IPS-15b (cell line): ENCODE results near the gene RAPGEF6.
"Not testable (repeated sequence)": the region's sequence is repeated elsewhere in the genome, so short reads cannot be mapped to it uniquely, and the experiment has no call there.

Source experiments
- H3K27me3 ChIP-seq: one replicate; pipeline ENCODE4 v1.6.1; 2013; ENCODE audit warnings: low read length; ENCODE audit not compliant: control insufficient read depth, insufficient read depth
- H3K36me3 ChIP-seq: one replicate; pipeline ENCODE4 v1.6.1; 2013; ENCODE audit warnings: low read length; ENCODE audit not compliant: control insufficient read depth, insufficient read depth
- H3K4me1 ChIP-seq: one replicate; pipeline ENCODE4 v1.6.1; 2013; ENCODE audit warnings: mild to moderate bottlenecking, low read length; ENCODE audit not compliant: control insufficient read depth, insufficient read depth
- H3K4me3 ChIP-seq: one replicate; pipeline ENCODE4 v1.5.1; 2013; ENCODE audit warnings: low read depth, low read length
- H3K9ac ChIP-seq: one replicate; pipeline ENCODE4 v1.6.1; 2013; ENCODE audit warnings: low read depth, mild to moderate bottlenecking, low read length
- H3K9me3 ChIP-seq: one replicate; pipeline ENCODE4 v1.6.1; 2013; ENCODE audit warnings: mild to moderate bottlenecking, low read length; ENCODE audit not compliant: control insufficient read depth, insufficient read depth

The RAPGEF6 gene

DNA sequence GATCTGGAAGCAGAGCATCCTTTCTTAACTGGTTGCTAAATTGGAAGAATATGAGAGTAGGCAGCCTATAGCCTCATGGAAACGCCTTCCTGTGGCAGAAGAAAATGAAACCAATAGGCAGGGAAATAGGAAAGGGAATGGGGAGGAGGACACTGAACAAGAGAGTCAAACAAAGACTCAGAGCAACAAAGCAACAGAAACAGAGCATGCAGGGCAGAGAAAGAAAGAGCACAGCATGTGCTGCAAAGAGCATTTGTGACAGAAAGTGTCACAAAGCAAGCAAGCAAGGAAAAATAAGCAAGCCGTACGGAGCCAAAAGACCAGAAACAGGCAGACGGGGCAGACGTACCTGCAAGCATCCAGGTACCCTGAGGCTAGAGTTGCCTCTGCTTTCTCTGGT, 123.1 kb downstream of the RAPGEF6 start:
- Histone ChIP-seq H3K9ac (no peak overlapping the region), H3K9me3 (no peaks in the 10 kb centered on the region), H3K27me3 (no peaks in the 10 kb centered on the region), H3K4me1 (no peaks in the 10 kb centered on the region), H3K4me3 (no peak overlapping the region), H3K36me3 (no peaks in the 10 kb centered on the region)

DNA sequence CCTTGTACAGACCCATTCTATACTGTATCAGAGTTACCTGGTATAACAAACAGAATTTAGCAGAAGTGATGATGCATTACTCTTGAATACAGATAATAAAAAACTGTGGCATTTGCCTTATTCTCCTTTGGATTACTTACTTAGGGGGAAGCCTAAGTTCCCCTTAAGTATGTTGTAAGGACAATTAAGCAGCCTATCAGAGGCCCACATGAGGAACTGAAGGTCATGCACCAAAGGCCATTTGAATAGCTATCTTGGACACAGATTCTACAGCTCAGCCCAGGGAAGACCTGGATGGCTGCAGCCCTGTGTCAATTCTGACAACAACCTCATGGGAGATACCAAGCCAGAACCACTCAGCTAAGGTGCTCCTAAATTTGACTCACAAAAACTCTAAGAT, 125.2 kb downstream of the RAPGEF6 start:
- H3K9me3 ChIP-seq = no peaks in the 10 kb centered on the region
- H3K4me1 ChIP-seq = no peaks in the 10 kb centered on the region
- H3K27me3 ChIP-seq = no peaks in the 10 kb centered on the region
- no peaks in the 10 kb centered on the region for H3K36me3 ChIP-seq
- H3K4me3 ChIP-seq = no peak overlapping the region
- no peak overlapping the region for H3K9ac ChIP-seq

DNA sequence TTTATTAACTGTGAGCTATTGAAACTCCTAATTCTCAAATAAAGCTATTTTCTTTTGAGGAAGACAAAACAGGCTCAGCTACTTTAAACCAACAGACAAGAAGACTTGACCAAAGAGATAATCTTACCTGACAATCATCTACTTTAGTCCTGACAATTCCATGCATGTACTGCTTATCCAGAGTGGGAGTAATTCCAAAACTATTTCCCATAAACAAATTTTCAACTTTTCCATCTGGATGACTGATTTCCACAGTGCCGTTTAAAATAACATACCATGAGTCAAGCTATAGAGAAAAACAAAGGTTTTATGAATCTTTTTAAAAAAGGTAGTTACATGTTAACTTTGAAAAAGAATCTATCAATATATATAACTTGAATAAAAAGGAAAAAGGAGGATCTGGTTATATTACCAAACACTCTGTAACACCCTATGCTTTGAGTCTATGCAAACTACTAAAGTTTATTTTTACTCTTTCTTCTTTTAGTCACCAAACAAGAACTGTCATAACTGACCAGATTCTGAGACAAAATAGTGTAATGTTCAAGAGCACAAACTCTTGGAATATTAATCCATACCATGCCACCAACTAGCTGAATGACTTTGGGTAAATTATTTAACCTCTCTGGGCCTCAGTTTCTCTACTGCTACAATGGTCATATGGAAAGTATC, 129.7 kb downstream of the RAPGEF6 start:
- H3K9ac ChIP-seq = no peak overlapping the region
- no peaks in the 10 kb centered on the region for H3K27me3 ChIP-seq
- H3K36me3 ChIP-seq = peaks cover 2% of the 10 kb centered on the region
- no peaks in the 10 kb centered on the region for H3K9me3 ChIP-seq
- H3K4me3 ChIP-seq = no peak overlapping the region
- no peaks in the 10 kb centered on the region for H3K4me1 ChIP-seq

DNA sequence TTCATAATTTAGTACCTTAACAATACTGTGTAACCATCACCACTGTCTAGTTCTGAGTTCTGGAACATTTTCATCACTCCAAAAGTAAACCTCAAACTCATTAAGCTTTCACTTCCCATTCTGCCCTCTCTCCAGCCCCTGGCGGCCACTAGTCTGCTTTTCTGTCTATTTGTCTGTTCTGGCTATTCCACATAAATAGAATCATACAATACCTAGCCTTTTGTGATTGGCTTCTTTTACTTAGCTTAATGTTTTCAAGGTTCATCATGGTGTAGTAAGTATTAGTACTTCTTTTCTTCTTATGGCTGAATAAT, 138.7 kb downstream of the RAPGEF6 start:
- Histone ChIP-seq H3K4me1 (no peaks in the 10 kb centered on the region), H3K27me3 (no peaks in the 10 kb centered on the region), H3K9me3 (no peaks in the 10 kb centered on the region), H3K9ac (no peak overlapping the region), H3K36me3 (no peaks in the 10 kb centered on the region), H3K4me3 (no peak overlapping the region)

DNA sequence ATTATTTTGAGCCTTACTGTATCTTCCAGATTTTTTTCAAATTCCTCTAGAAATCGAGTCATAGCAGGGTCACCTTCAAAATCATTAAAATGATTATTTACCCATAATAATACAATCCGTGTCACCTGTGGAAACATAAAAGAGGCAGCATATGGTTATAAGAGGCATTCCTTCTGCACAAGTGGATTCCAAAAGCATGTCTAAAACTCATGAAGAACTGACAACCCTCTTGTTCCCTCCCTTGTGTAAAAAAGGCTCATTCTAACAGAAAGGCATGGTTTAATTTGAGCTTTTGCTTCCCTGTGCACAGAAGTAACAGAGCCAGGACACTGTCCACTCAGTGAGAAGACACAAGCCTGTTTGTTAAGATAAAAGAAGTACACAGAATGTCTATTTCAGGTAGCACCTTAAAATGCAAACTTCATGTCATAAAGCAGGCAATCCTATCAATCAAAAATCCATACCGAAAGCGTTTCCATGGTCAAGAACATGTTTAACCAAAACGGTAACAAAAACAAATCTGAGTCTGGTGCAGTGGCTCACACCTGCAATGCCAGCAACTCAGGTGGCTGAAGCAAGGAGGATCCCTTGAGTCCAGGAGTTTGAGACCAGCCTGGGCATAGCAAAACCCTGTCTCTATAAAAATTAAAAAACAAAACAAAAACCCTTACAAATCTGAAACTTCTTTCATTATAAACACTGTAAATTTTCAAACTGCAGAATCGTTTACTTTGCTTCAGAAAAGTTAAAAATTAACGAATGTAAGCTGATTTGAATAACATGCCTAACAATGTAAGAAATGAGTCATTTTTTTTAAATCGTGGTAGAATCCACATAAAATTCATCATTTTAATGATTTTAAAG, 139.3 kb downstream of the RAPGEF6 start:
- Histone ChIP-seq H3K9me3 (no peaks in the 10 kb centered on the region), H3K4me3 (no peak overlapping the region), H3K27me3 (no peaks in the 10 kb centered on the region), H3K9ac (no peak overlapping the region), H3K4me1 (no peaks in the 10 kb centered on the region), H3K36me3 (no peaks in the 10 kb centered on the region)

DNA sequence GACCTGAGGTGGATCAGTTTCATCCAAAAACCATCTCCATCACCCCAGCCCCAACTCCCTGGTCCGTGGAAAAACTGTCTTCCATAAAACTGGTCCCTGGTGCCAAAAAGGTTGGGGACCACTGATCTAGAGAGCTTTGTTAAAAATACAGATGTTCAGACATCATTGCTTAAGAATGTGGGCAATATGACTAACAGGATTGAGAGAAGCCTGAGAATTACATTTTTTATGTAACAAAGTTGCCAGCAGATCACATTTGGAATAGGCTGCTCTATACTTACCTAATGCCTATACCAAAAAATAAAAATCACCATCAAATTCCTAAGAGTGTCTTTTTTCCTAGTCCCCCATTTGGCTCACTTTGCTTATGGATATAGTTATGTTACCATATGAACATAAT, 143.3 kb downstream of the RAPGEF6 start:
- H3K36me3 ChIP-seq = peaks cover 3% of the 10 kb centered on the region
- no peaks in the 10 kb centered on the region for H3K27me3 ChIP-seq
- H3K9me3 ChIP-seq = no peaks in the 10 kb centered on the region
- H3K4me3 ChIP-seq = no peak overlapping the region
- no peaks in the 10 kb centered on the region for H3K4me1 ChIP-seq
- H3K9ac ChIP-seq = no peak overlapping the region

DNA sequence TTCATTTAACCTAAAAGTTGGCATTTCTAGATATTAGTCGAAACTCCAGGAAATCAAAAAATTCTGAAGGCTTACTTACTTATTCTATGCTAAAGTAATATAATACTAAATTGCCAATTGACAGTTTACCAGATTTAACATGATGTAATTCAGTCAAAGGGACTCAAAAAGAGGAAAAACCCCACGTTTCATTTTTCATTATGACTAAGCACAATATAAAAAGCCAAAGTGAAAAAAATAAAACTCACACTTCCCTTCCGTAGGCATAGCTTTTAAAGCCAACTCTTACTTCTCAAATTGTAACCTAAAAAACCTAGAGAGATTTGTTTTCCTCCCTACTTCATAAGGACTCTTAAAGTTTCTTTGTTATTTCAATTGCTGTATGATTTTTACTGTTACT, 146.6 kb downstream of the RAPGEF6 start:
- Histone ChIP-seq H3K4me3 (no peak overlapping the region), H3K36me3 (peaks cover 3% of the 10 kb centered on the region), H3K9ac (no peak overlapping the region), H3K27me3 (no peaks in the 10 kb centered on the region), H3K4me1 (no peaks in the 10 kb centered on the region), H3K9me3 (no peaks in the 10 kb centered on the region)

DNA sequence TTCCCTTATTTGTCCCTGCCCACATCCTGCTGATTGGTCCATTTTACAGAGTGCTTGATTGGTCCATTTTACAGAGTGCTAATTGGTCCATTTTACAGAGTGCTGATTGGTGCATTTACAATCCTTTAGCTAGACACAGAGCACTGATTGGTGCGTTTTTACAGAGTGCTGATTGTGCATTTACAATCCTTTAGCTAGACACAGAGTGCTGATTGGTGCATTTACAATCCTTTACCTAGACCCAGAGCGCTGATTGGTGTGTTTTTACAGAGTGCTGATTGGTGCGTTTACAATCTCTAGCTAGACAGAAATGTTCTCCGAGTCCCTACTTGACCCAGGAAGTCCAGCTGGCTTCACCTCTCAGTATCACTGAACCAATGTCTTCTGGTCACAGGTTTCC, 147.7 kb downstream of the RAPGEF6 start:
- H3K4me1 ChIP-seq, H3K36me3 ChIP-seq, H3K9me3 ChIP-seq, H3K4me3 ChIP-seq, H3K27me3 ChIP-seq, H3K9ac ChIP-seq: not testable (repeated sequence)

DNA sequence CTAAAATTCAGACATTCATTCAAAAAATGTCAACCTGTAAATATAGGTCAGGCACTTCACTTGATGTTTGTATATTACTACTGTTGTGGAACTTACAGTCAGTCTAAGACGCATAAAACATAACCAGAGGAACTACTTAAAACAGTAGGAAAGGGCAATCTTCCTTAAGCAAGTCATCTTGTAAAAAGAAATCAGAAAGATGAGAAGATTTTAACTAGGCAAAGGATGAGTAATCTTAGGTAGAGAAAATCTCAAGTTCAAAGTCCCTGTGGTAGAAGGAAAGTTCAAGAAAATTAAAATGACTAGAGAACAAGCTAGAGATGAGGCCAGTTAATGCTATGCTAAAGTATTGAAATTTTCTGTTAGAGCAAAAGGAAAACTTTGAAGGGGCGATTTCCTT, 152.4 kb downstream of the RAPGEF6 start:
- no peaks in the 10 kb centered on the region for H3K9me3 ChIP-seq
- no peaks in the 10 kb centered on the region for H3K4me1 ChIP-seq
- H3K4me3 ChIP-seq = no peak overlapping the region
- no peak overlapping the region for H3K9ac ChIP-seq
- H3K36me3 ChIP-seq = peaks cover 3% of the 10 kb centered on the region
- no peaks in the 10 kb centered on the region for H3K27me3 ChIP-seq

DNA sequence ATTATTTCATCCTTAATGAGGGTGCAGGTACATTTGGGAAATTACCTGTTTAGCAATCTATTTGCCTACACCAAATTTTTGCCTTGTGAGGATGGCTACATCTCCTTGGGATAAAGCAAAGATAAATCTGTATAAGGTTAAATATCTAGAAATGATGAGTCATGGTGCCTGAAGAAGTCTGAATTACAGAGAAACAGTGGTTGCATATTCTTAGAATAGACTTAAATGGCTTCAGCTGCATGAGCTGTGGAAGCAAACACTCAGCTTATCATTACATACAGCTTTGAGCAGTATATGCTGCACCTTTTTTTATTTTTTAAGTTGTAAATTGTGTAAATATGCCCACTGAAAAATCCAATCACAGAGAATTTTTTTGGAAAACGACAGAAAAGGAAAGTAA, 153.5 kb downstream of the RAPGEF6 start:
- H3K9ac ChIP-seq = no peak overlapping the region
- H3K4me3 ChIP-seq = no peak overlapping the region
- H3K36me3 ChIP-seq = no peaks in the 10 kb centered on the region
- H3K4me1 ChIP-seq = no peaks in the 10 kb centered on the region
- H3K9me3 ChIP-seq = no peaks in the 10 kb centered on the region
- H3K27me3 ChIP-seq = no peaks in the 10 kb centered on the region

DNA sequence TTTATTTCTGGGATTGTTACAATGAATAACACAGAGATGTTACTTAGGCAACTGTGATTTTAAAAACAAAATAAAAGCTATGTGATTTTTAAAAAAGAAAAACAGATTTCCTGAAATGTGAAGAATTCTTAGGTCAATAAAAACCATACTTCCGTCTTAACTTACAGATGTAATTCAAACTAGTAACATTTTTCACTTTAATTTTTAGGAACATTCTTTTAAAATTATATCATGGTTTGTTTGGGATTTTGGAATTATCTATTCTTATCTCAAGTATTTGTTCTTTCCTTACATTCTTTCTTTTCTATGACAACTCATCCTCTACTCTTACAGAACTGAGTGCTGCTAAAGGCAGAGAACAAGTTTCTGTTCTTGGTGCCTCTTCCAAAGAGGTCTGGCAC, 159.5 kb downstream of the RAPGEF6 start:
- Histone ChIP-seq H3K4me1 (no peaks in the 10 kb centered on the region), H3K27me3 (no peaks in the 10 kb centered on the region), H3K4me3 (no peak overlapping the region), H3K9ac (no peak overlapping the region), H3K36me3 (no peaks in the 10 kb centered on the region), H3K9me3 (no peaks in the 10 kb centered on the region)

DNA sequence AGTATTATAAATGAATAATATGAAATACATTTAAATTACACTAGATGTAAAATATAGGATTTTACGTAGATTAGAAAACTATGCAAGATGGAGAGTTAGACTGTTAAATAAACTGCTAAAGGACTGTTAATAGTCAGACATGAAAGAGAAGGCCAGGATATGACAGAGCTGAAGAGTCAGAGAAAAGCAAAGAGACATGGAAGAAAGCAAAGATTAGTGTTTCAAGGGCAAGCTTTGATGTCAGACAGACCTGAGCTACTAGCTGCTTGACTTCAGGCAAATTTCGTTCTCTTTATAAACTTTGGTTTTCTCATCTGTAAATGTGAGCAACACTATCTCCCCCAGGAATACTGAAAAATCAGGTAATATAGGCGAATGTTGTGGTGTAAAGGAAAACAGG, 161.3 kb downstream of the RAPGEF6 start:
- H3K4me1 ChIP-seq = no peaks in the 10 kb centered on the region
- H3K27me3 ChIP-seq = no peaks in the 10 kb centered on the region
- H3K36me3 ChIP-seq = no peaks in the 10 kb centered on the region
- H3K4me3 ChIP-seq = no peak overlapping the region
- H3K9me3 ChIP-seq = no peaks in the 10 kb centered on the region
- H3K9ac ChIP-seq = no peak overlapping the region
